GM10266 (cell line): Measurements from ENCODE around the gene METTL13.

Experiments used
- DNase-seq: peaks from one replicate; pipeline ENCODE4 v3.0.0; 2012; ENCODE audit errors: extremely low spot score
- TF ChIP-seq, protein P1 (sequence below): IDR thresholded peaks from 2 replicates; pipeline ENCODE4 v1.5.1; 2012; ENCODE audit warnings: mild to moderate bottlenecking, low read depth; ENCODE audit not compliant: control insufficient read depth, insufficient read depth; ENCODE audit errors: missing control alignments

The METTL13 gene

DNA sequence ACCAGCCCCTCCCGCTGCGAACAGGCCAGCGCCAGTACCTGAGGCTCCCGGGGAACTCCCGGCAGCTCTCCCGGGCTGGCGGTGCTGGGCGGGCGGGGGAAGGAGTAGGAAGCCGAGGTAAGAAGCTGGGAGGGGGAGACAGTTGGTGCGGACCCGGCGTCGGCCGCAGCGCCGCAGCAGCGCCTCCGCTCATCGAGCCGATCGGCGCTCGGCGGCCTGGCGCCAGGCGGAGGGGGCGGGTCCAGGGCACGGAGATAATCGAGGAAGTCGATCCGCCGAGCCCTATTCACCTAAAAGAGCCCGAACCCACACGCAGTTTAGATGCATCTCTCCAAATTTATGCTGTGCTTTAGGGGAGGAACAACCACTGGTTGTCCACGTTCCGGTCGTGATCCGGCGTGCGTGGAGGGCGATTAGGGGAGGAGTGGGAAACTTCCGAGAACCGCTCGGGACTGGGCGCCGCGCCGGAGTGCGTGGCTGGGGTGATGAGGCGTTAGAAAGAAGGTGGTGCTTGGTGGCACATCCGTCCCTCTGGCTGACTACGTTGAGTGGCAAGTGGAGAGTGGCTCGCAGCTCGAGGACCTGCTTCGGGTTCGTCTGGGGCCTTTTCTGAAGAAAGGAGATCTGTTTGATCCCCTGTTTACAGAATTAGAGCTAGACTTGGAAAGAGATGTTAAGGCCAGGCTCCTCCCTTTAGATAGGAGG is 39.4 kb upstream of the METTL13 start, which contains the start of gene VAMP4:
VAMP4 (minus strand) TSS at position 194 of the 705 bp plus-strand sequence. CDS start 3,651 bp downstream, outside the sequence.
- TF ChIP-seq, protein P1, sequence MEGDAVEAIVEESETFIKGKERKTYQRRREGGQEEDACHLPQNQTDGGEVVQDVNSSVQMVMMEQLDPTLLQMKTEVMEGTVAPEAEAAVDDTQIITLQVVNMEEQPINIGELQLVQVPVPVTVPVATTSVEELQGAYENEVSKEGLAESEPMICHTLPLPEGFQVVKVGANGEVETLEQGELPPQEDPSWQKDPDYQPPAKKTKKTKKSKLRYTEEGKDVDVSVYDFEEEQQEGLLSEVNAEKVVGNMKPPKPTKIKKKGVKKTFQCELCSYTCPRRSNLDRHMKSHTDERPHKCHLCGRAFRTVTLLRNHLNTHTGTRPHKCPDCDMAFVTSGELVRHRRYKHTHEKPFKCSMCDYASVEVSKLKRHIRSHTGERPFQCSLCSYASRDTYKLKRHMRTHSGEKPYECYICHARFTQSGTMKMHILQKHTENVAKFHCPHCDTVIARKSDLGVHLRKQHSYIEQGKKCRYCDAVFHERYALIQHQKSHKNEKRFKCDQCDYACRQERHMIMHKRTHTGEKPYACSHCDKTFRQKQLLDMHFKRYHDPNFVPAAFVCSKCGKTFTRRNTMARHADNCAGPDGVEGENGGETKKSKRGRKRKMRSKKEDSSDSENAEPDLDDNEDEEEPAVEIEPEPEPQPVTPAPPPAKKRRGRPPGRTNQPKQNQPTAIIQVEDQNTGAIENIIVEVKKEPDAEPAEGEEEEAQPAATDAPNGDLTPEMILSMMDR = no peak
- peak; percentile 80 for DNase-seq

GRCh38 chr1:171742577-171742922 is 38.9 kb upstream of the METTL13 start:
- TF ChIP-seq, protein P1 = no peak
- no peak for DNase-seq

GRCh38 chr1:171743081-171743870 is 38.2 kb upstream of the METTL13 start:
- DNase-seq = no peak
- TF ChIP-seq, protein P1 = no peak

GRCh38 chr1:171744986-171745385 is 36.5 kb upstream of the METTL13 start:
- DNase-seq = no peak
- TF ChIP-seq, protein P1 = no peak

DNA sequence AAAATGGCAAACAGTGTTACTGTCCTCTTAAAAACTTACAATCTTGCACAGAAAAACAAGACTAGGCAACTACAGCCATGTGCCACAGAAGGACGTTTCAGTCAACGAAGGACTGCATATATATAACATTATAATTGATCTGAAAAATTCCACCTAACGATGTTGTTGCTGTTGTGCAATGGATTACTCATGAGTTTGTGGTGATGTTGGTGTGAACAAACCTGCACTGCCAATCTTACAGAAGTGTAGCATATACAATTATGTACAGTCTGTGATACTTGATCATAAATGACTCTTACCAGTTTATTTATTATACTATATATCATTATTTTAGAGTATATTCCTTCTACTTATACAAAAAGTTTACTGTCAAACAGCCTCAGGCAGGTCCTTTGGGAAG is 32.8 kb upstream of the METTL13 start:
- no peak for DNase-seq
- TF ChIP-seq, protein P1 = no peak

- no peak for DNase-seq
- TF ChIP-seq, protein P1 = no peak
Observed at GRCh38 chr1:171751221-171751620, 30.2 kb upstream of the METTL13 start.

- DNase-seq = no peak
- TF ChIP-seq, protein P1 = no peak
Observed at GRCh38 chr1:171753182-171753581, 28.3 kb upstream of the METTL13 start.
